ENCODE measurements around the gene GNAI3.
A peak's percentile ranks its signal among the peaks of the same experiment; 100 is the strongest.

GNAI3 gene

GRCh38 chr1:109624201-109625010 lies 76.0 kb downstream of the GNAI3 start:
- no peak for DNase-seq (ENCODE audit: low read depth)

- DNase-seq (ENCODE audit: low read depth): no peak
These were observed 76.8 kb downstream of the GNAI3 start for GRCh38 chr1:109625176-109625575.

GRCh38 chr1:109625601-109626560 lies 77.5 kb downstream of the GNAI3 start:
- DNase-seq (ENCODE audit: low read depth): no peak

- DNase-seq (ENCODE audit: low read depth): no peak
These were observed 78.4 kb downstream of the GNAI3 start for GRCh38 chr1:109626682-109627408.

GRCh38 chr1:109627692-109628399 lies 79.4 kb downstream of the GNAI3 start:
- no peak for DNase-seq (ENCODE audit: low read depth)

GRCh38 chr1:109628540-109629321 lies 80.3 kb downstream of the GNAI3 start:
- DNase-seq (ENCODE audit: low read depth): no peak

GRCh38 chr1:109629372-109630030 lies 81.1 kb downstream of the GNAI3 start:
- DNase-seq (ENCODE audit: low read depth): no peak

GRCh38 chr1:109630081-109630897 lies 81.9 kb downstream of the GNAI3 start:
- DNase-seq (ENCODE audit: low read depth): no peak

- DNase-seq (ENCODE audit: low read depth): no peak
These were observed 82.6 kb downstream of the GNAI3 start for GRCh38 chr1:109630898-109631512.

- DNase-seq (ENCODE audit: low read depth): no peak
These were observed 83.4 kb downstream of the GNAI3 start for GRCh38 chr1:109631513-109632505.

GRCh38 chr1:109632671-109633346 lies 84.4 kb downstream of the GNAI3 start:
- no peak for DNase-seq (ENCODE audit: low read depth)

GRCh38 chr1:109634292-109634691 lies 85.9 kb downstream of the GNAI3 start:
- no peak for DNase-seq (ENCODE audit: low read depth)

- no peak for DNase-seq (ENCODE audit: low read depth)
These were observed 86.6 kb downstream of the GNAI3 start for GRCh38 chr1:109634771-109635750.

GRCh38 chr1:109635862-109636200 lies 87.4 kb downstream of the GNAI3 start:
- DNase-seq (ENCODE audit: low read depth): no peak

GRCh38 chr1:109636201-109636952 lies 88.0 kb downstream of the GNAI3 start:
- peak; percentile 62 for DNase-seq (ENCODE audit: low read depth)
